IMR-90 (cell line): ENCODE results near the gene TK2. TPM values are rescaled to one million over a fixed set of nuclear protein-coding genes. Genes with fewer than 3 reads are reported as not detected.

ENCODE experiments used
- ATAC-seq: fragments of 200-7000 bp; cut with Tn5 transposase; 2 replicates; pipeline ENCODE4 v1.9.1; 2020; ENCODE audit warnings: low read depth, mild to moderate bottlenecking, moderate library complexity
- BruUV-seq: library from RNA; stranded (reverse); fragments of 400-500 nt; replicated peaks from 2 replicates; lab custom pipeline; 2021; lab: Mats Ljungman, UMichigan
- CTCF ChIA-PET: fragments of 300-600 bp; formaldehyde crosslinking; extraction: SDS; loops from one replicate; lab custom pipeline; 2021; ENCODE audit warnings: antibody characterized with exemption; lab: Yijun Ruan, JAX
- POLR2A ChIA-PET: fragments of 300-600 bp; sonication (Branson Sonifier 250); formaldehyde crosslinking; loops from one replicate; lab custom pipeline; 2022; ENCODE audit warnings: antibody characterized with exemption; ENCODE audit not compliant: unreplicated experiment; lab: Charles Lee
- DNase-seq: peaks from one replicate; pipeline ENCODE4 v3.0.0; 2013
- H2AFZ ChIP-seq: replicated peaks from 2 replicates; pipeline ENCODE3; 2013; ENCODE audit warnings: low read length, mild to moderate bottlenecking; ENCODE audit not compliant: poor library complexity
- H2AK5ac ChIP-seq: 2 replicates; pipeline ENCODE4 v1.6.1; 2013; ENCODE audit warnings: low read depth, low read length, inconsistent platforms
- H2AK9ac ChIP-seq: replicated peaks from 2 replicates; pipeline ENCODE3; 2013; ENCODE audit warnings: mild to moderate bottlenecking, low read depth, low read length, moderate library complexity; ENCODE audit not compliant: poor library complexity
- H2BK120ac ChIP-seq: 2 replicates; pipeline ENCODE4 v1.6.1; 2013; ENCODE audit warnings: low read depth, low read length, inconsistent platforms
- H2BK15ac ChIP-seq: 3 replicates; pipeline ENCODE4 v1.6.1; 2013; ENCODE audit warnings: low read depth, low read length, inconsistent platforms
- H2BK20ac ChIP-seq: 2 replicates; pipeline ENCODE4 v1.6.1; 2013; ENCODE audit warnings: low read depth, mild to moderate bottlenecking, inconsistent platforms, low read length, moderate library complexity
- H2BK5ac ChIP-seq: 2 replicates; pipeline ENCODE4 v1.6.1; 2013; ENCODE audit warnings: mild to moderate bottlenecking, low read depth, low read length, inconsistent platforms; ENCODE audit not compliant: poor library complexity, severe bottlenecking
- H3K14ac ChIP-seq: replicated peaks from 2 replicates; pipeline ENCODE4 v1.6.1; 2013; ENCODE audit warnings: low read depth, low read length, inconsistent platforms
- H3K18ac ChIP-seq: 2 replicates; pipeline ENCODE4 v1.6.1; 2013; ENCODE audit warnings: low read depth, low read length, control low read depth
- H3K23ac ChIP-seq: 2 replicates; pipeline ENCODE4 v1.6.1; 2013; ENCODE audit warnings: low read depth, low read length, inconsistent platforms
- H3K27ac ChIP-seq: 2 replicates; pipeline ENCODE4 v1.5.1; 2013; ENCODE audit warnings: mild to moderate bottlenecking, control low read depth, low read length; ENCODE audit not compliant: insufficient read depth
- H3K27me3 ChIP-seq: 2 replicates; pipeline ENCODE4 v1.6.1; 2013; ENCODE audit warnings: low read length; ENCODE audit not compliant: control insufficient read depth, insufficient read depth
- H3K36me3 ChIP-seq: 2 replicates; pipeline ENCODE4 v1.6.1; 2013; ENCODE audit warnings: low read length, mixed read lengths; ENCODE audit not compliant: control insufficient read depth, insufficient read depth
- H3K4ac ChIP-seq: 2 replicates; pipeline ENCODE4 v1.6.1; 2013; ENCODE audit warnings: low read depth, low read length, inconsistent platforms
- H3K4me1 ChIP-seq: 2 replicates; pipeline ENCODE4 v1.6.1; 2013; ENCODE audit warnings: low read length, mixed read lengths; ENCODE audit not compliant: control insufficient read depth, insufficient read depth
- H3K4me2 ChIP-seq: 2 replicates; pipeline ENCODE4 v1.6.1; 2013; ENCODE audit warnings: low read depth, mild to moderate bottlenecking, control low read depth, low read length, moderate library complexity
- H3K4me3 ChIP-seq: 2 replicates; pipeline ENCODE4 v1.5.1; 2013; ENCODE audit warnings: low read depth, mild to moderate bottlenecking, control low read depth, low read length, moderate library complexity; ENCODE audit not compliant: insufficient read depth
- H3K56ac ChIP-seq: 2 replicates; pipeline ENCODE4 v1.6.1; 2013; ENCODE audit warnings: low read length, inconsistent platforms; ENCODE audit not compliant: insufficient read depth; ENCODE audit errors: extremely low read depth
- H3K79me1 ChIP-seq, 2 experiments: 2 replicates each; pipeline ENCODE4 v1.6.1; 2013; ENCODE audit warnings: low read length in 2 of 2, inconsistent platforms in 1 of 2, low read depth in 1 of 2
- H3K9ac ChIP-seq: 2 replicates; pipeline ENCODE4 v1.6.1; 2013; ENCODE audit warnings: low read depth, low read length, control low read depth
- H3K9me1 ChIP-seq: 2 replicates; pipeline ENCODE4 v1.6.1; 2013; ENCODE audit warnings: low read length, inconsistent platforms; ENCODE audit not compliant: insufficient read depth
- H3K9me3 ChIP-seq: 2 replicates; pipeline ENCODE4 v1.6.1; 2013; ENCODE audit warnings: low read length; ENCODE audit not compliant: control insufficient read depth, insufficient read depth
- H4K20me1 ChIP-seq: 2 replicates; pipeline ENCODE4 v1.6.1; 2013; ENCODE audit warnings: low read length, inconsistent platforms; ENCODE audit not compliant: insufficient read depth
- H4K5ac ChIP-seq: 2 replicates; pipeline ENCODE4 v1.6.1; 2013; ENCODE audit warnings: mild to moderate bottlenecking, low read depth, low read length, control low read depth
- H4K8ac ChIP-seq, 2 experiments: 2 replicates each; pipeline ENCODE4 v1.6.1; 2013; ENCODE audit warnings: low read depth in 2 of 2, low read length in 2 of 2, control low read depth in 1 of 2, inconsistent platforms in 1 of 2
- H4K91ac ChIP-seq: 2 replicates; pipeline ENCODE4 v1.6.1; 2013; ENCODE audit warnings: low read depth, low read length, inconsistent platforms; ENCODE audit not compliant: insufficient read depth
- FOS ChIP-seq: fragments of 150-350 bp; IDR thresholded peaks from 2 replicates; pipeline ENCODE4 v1.6.1; 2016; ENCODE audit warnings: low read depth, low read length
- RAD21 ChIP-seq: IDR thresholded peaks from 2 replicates; pipeline ENCODE4 v1.6.1; 2012; ENCODE audit warnings: low read length, improper control_type of control experiment
- SMC3 ChIP-seq: fragments of 150-350 bp; IDR thresholded peaks from 2 replicates; pipeline ENCODE4 v1.6.1; 2016; ENCODE audit warnings: low read depth, mild to moderate bottlenecking, antibody characterized with exemption, low read length, moderate library complexity
- WGBS, 2 experiments: methylation state at CpG; one replicate each; pipeline versions ENCODE4 v1.1.5 to v1.1.7; 2013; ENCODE audit warnings: missing lambda C conversion rate in 2 of 2; ENCODE audit not compliant: insufficient read length in 1 of 2; ENCODE audit errors: extremely low coverage in 2 of 2; 5-methylcytosine and 5-hydroxymethylcytosine counted together
- dilution Hi-C: fragments of 300-500 bp; cut with HindIII; formaldehyde crosslinking; loops from one replicate; pipeline ENCODE4 v1.14.3; 2018; ENCODE audit warnings: low sequenced_read_pairs; ENCODE audit not compliant: unreplicated experiment
- in situ Hi-C: fragments of 300-500 bp; cut with MboI; formaldehyde crosslinking; loops from 3 replicates; pipeline ENCODE4 v1.14.3; 2019; ENCODE audit warnings: low sequenced_read_pairs, inconsistent platforms, mixed read lengths
- intact Hi-C: fragments of 100-400 bp; cut with micrococcal nuclease; formaldehyde crosslinking; loops from 2 replicates; pipeline ENCODE4 v1.10.0; 2022
- polyA plus RNA-seq, 3 experiments: library from polyadenylated mRNA; depleted of rRNA; stranded (reverse); fragments of >200 nt; gene quantifications; 2 replicates each; pipeline ENCODE4 v1.2.3, GENCODE V29; 2012; ENCODE audit warnings: low replicate concordance in 1 of 3
- total RNA-seq: library from RNA; depleted of rRNA; stranded (reverse); fragments of >200 nt; gene quantifications from 2 replicates; pipeline ENCODE4 v1.2.3, GENCODE V29; 2012
- TF ChIP-seq, protein P1 (sequence below): conservative IDR thresholded peaks from 2 replicates; pipeline ENCODE4 v1.5.1; 2012; ENCODE audit warnings: mild to moderate bottlenecking, low read depth, low read length, improper control_type of control experiment

TK2 gene
- total and polyA plus RNA-seq, 2 of the 4 experiments (the other 2 are of a cell fraction): 14.7 to 16.5 TPM

DNA sequence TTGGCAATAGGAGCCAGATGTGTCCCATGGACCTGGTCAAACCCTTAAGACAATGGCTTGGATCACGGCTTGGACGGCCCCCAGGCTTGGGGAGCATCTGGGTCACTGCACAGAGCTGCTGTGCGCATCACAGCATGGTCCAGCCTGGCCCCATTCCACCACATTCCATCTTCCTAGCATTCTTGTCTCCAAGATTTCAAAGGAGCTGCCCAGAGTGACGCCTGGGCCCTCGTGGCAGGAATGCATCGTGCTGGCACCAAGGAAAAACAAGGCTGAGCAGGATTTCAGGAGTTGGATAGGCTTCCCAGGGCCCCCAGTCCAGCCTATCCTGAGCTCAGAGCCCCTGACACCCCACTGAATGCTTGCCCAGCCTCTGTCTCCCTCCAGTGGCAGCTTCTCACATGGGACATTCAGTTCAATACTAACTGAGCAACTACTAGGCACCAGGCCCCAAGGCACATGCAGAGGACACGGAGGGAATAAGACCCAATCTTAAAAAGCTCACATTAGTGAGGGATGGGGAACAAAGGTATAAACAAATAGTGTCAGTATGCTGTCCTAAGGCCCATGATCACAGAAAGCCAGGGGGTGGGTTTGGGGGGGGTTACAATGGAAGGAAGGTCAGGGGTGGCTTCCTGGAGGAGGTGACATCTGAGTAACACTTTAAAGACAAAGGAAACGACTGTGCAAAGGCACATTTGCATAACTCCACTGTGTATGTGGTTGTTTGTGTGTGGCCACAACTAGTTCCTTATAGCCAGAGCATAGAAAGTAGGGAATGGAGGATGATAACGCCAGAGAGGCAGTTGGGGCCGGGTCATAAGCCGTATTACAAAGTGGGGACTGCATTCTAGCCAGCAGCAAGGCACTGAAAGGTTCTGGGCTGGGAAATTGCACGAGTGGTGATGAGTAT lies 34.1 kb downstream of the TK2 start:
- dilution Hi-C loops (no loop called here), intact Hi-C loops (loop anchor here (1.0 kb wide), 1 partner anchor 110 kb away; no protein-coding TSS in a partner anchor), in situ Hi-C loops (no loop called here)
- Histone ChIP-seq H2BK20ac (peak overlapping the region; percentile 89), H3K9me1 (peaks cover 48% of the 10 kb centered on the region), H3K56ac (peak overlapping the region; percentile 46; the same call in 1 of the 2 replicates), H3K36me3 (peaks cover 5% of the 10 kb centered on the region; the same call in 1 of the 2 replicates), H4K20me1 (peaks cover 2% of the 10 kb centered on the region; the same call in 1 of the 2 replicates), H4K5ac (peak overlapping the region; percentile 69), H3K4me1 (peaks cover 35% of the 10 kb centered on the region), H3K9ac (peak overlapping the region; percentile 36), H3K27ac (peak overlapping the region; percentile 86), H3K4ac (peak overlapping the region; percentile 95), H2AFZ (peak overlapping the region; percentile 88), H3K9me3 (no peaks in the 10 kb centered on the region), H2AK9ac (peak overlapping the region; percentile 97), H3K18ac (peak overlapping the region; percentile 73), H2AK5ac (peak overlapping the region; percentile 98), H2BK5ac (peak overlapping the region; percentile 86), H3K4me3 (no peak overlapping the region), H3K79me1 (peaks cover under 1 to 45% of the 10 kb centered on the region in 2 experiments; a peak in 3 of 4 replicates), H3K4me2 (peak overlapping the region; percentile 40; the same call in 1 of the 2 replicates), H2BK120ac (peak overlapping the region; percentile 97), H3K14ac (peak overlapping the region; percentile 87), H4K8ac (peak overlapping the region; percentile 17 to 91; a peak in 3 of 4 replicates), H3K27me3 (no peaks in the 10 kb centered on the region), H4K91ac (peak overlapping the region; percentile 94), H3K23ac (peak overlapping the region; percentile 86; the same call in 1 of the 2 replicates), H2BK15ac (peak overlapping the region; percentile 68; the same call in 2 of the 3 replicates)
- ChIA-PET POLR2A (interaction anchor here (0.5 kb wide), 1 partner anchor 28 kb away, joined by 5 read pairs; no protein-coding TSS in a partner anchor), CTCF (interaction anchor here (0.6 to 1.5 kb wide), 8 partner anchors 28 to 158 kb away, joined by 3 to 5 read pairs (median 4); no protein-coding TSS in a partner anchor)
- DNase-seq (peak; percentile 37), ATAC-seq (peak; percentile 16)
- BruUV-seq: no TSS peak
- WGBS, 2 experiments: 77% methylated on average over 10 of the region's 12 CpGs; no CpG with 5 or more reads in 1 of the 2 experiments
- TF ChIP-seq, protein P1, sequence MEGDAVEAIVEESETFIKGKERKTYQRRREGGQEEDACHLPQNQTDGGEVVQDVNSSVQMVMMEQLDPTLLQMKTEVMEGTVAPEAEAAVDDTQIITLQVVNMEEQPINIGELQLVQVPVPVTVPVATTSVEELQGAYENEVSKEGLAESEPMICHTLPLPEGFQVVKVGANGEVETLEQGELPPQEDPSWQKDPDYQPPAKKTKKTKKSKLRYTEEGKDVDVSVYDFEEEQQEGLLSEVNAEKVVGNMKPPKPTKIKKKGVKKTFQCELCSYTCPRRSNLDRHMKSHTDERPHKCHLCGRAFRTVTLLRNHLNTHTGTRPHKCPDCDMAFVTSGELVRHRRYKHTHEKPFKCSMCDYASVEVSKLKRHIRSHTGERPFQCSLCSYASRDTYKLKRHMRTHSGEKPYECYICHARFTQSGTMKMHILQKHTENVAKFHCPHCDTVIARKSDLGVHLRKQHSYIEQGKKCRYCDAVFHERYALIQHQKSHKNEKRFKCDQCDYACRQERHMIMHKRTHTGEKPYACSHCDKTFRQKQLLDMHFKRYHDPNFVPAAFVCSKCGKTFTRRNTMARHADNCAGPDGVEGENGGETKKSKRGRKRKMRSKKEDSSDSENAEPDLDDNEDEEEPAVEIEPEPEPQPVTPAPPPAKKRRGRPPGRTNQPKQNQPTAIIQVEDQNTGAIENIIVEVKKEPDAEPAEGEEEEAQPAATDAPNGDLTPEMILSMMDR: peak; percentile 61
- TF ChIP-seq SMC3 (peak; percentile 50), RAD21 (peak; percentile 69), FOS (no peak)
